Right lobe of liver (tissue), 6 donors: ENCODE measurements around the gene MDFIC2. TPM values are rescaled to one million over a fixed set of nuclear protein-coding genes. Genes with fewer than 3 reads are reported as not detected.

Experiments used
- ATAC-seq, 4 donors: fragments of 200-7000 bp; cut with Tn5 transposase; one replicate each; pipeline ENCODE4 v1.9.1; 2020; ENCODE audit warnings: mild to moderate bottlenecking in 4 of 4, moderate library complexity in 4 of 4
- DNase-seq, 3 donors: peaks; one replicate each; pipeline ENCODE4 v3.0.0-alpha.2; 2020
- H3K27ac ChIP-seq, 3 donors: fragments of 200-600 bp; one replicate each; pipeline ENCODE4 v1.8.0; 2022
- H3K27me3 ChIP-seq, 2 donors: fragments of 200-600 bp; one replicate each; pipeline ENCODE4 v1.8.0; 2022
- H3K36me3 ChIP-seq, 4 donors: fragments of 200-600 bp; sonication (generic) in 1 of 4; one replicate each; pipeline versions ENCODE4 v1.5.1 to v1.8.0; 2017 to 2022; ENCODE audit warnings: control low read depth in 1 of 4
- H3K4me1 ChIP-seq, 4 donors: fragments of 200-600 bp; sonication (generic) in 1 of 4; one replicate each; pipeline versions ENCODE4 v1.5.1 to v1.8.0; 2017 to 2022; ENCODE audit warnings: control low read depth in 1 of 4
- H3K4me3 ChIP-seq, 3 donors: fragments of 200-600 bp; one replicate each; pipeline ENCODE4 v1.8.0; 2022
- H3K9me3 ChIP-seq, 4 donors: fragments of 200-600 bp; sonication (generic) in 1 of 4; one replicate each; pipeline versions ENCODE4 v1.5.1 to v1.8.0; 2017 to 2022; ENCODE audit warnings: control low read depth in 1 of 4
- POLR2A ChIP-seq: fragments of 450-650 bp; IDR thresholded peaks from one replicate; pipeline ENCODE4 v1.6.1; 2017; ENCODE audit warnings: antibody characterized with exemption, mild to moderate bottlenecking
- WGBS: methylation state at CpG from one replicate; pipeline ENCODE4 v1.1.6; 2018; ENCODE audit warnings: low coverage, low lambda C conversion rate; ENCODE audit not compliant: insufficient coverage; ENCODE audit errors: missing lambda C conversion rate; 5-methylcytosine and 5-hydroxymethylcytosine counted together
- intact Hi-C, 2 donors: fragments of 100-400 bp; cut with DNase I; formaldehyde crosslinking; loops; one replicate each; pipeline versions ENCODE4 v1.11.2 to v1.14.1; 2022
- total RNA-seq, 6 experiments: library from RNA; depleted of rRNA in 2 of 6; stranded (reverse); fragments of >200 nt in 2 of 6; fragmentation: NEBNext Ultra II Directional in 3 of 6; extraction: Animal tissue kit (Norgen Biotek cat#: 25700) in 3 of 6; gene quantifications; one replicate each; pipeline versions ENCODE4 v1.1.0 to v1.2.4, GENCODE V29; 2016 to 2023
- TF ChIP-seq, protein P1 (sequence below), 4 donors: fragments of 200-600 bp in 3 of 4; fragments of 450-650 bp in 1 of 4; IDR thresholded peaks; one replicate each; pipeline versions ENCODE4 v1.5.1 to v1.8.0; 2016 to 2022; ENCODE audit warnings: antibody characterized with exemption in 4 of 4, mild to moderate bottlenecking in 2 of 4
- donor health status: DM: no; HTN: yes; CAD: no.
- donor health status: DM: no; HTN: no; CAD: no.
- donor health status: DM: no; HTN: no; CAD: no.
- donor health status: DM: no; HTN: yes; CAD: no.
- donor health status: DM: no; HTN: yes; CAD: no.

Gene MDFIC2
- total RNA-seq, 6 experiments from 2014 or later: not detected

DNA sequence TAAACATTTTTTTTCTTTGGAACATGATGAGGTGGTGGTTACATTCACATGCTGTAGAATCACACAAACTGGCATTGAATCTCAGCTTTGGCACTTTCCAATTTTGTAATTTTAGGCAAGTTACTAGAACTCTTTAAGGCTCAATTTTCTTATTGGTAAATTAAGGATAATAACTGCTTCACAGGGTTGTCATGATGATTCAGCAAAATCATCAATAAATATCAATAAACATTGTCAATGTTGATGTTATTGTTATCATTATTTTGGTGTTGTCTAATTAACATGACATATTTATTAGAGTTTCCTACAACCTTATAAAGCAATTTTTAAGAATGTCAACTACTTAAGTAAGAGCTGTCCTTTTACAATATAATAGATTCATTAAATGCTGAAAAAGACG, 1.6 kb downstream of the MDFIC2 start:
- no peak for DNase-seq
- H3K27me3 ChIP-seq: no peaks in the 10 kb centered on the region
- H3K27ac ChIP-seq: no peak overlapping the region
- H3K36me3 ChIP-seq: no peaks in the 10 kb centered on the region
- H3K4me1 ChIP-seq: no peaks in the 10 kb centered on the region
- H3K4me3 ChIP-seq: no peak overlapping the region
- H3K9me3 ChIP-seq: no peaks in the 10 kb centered on the region
- TF ChIP-seq, protein P1, sequence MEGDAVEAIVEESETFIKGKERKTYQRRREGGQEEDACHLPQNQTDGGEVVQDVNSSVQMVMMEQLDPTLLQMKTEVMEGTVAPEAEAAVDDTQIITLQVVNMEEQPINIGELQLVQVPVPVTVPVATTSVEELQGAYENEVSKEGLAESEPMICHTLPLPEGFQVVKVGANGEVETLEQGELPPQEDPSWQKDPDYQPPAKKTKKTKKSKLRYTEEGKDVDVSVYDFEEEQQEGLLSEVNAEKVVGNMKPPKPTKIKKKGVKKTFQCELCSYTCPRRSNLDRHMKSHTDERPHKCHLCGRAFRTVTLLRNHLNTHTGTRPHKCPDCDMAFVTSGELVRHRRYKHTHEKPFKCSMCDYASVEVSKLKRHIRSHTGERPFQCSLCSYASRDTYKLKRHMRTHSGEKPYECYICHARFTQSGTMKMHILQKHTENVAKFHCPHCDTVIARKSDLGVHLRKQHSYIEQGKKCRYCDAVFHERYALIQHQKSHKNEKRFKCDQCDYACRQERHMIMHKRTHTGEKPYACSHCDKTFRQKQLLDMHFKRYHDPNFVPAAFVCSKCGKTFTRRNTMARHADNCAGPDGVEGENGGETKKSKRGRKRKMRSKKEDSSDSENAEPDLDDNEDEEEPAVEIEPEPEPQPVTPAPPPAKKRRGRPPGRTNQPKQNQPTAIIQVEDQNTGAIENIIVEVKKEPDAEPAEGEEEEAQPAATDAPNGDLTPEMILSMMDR (IDR thresholded peaks at IDR 0.05): no peak
- TF ChIP-seq POLR2A: no peak
- 91% methylated on average over 1 of the region's 1 CpG for WGBS
- intact Hi-C loops: no loop called here
- ATAC-seq: no peak

DNA sequence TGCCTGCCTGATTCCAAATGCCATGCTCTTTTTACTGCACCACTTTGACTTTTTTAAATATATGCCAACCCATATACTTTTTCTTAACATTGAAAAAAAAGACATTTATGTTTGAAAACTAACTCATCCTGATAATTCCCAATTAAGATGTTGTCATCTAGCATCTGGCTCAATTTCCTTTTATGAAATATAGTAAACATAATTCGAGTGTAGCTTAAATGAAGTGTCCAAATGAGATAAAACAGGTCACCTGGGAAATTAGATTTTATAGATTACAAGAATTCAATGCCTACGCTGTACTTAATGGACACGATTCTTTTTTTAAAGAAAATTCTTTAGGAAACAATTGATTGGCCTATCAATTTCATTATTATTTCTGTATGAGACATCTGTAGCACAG, 2.8 kb downstream of the MDFIC2 start:
- no peaks in the 10 kb centered on the region for H3K36me3 ChIP-seq
- no peaks in the 10 kb centered on the region for H3K4me1 ChIP-seq
- no peaks in the 10 kb centered on the region for H3K27me3 ChIP-seq
- H3K9me3 ChIP-seq: no peaks in the 10 kb centered on the region
- ATAC-seq: no peak
- 60% methylated on average over 3 of the region's 3 CpGs for WGBS
- intact Hi-C loops: no loop called here
- TF ChIP-seq, protein P1 (IDR thresholded peaks at IDR 0.05): no peak
- no peak for TF ChIP-seq POLR2A
- DNase-seq: no peak
- H3K4me3 ChIP-seq: no peak overlapping the region
- H3K27ac ChIP-seq: no peak overlapping the region

DNA sequence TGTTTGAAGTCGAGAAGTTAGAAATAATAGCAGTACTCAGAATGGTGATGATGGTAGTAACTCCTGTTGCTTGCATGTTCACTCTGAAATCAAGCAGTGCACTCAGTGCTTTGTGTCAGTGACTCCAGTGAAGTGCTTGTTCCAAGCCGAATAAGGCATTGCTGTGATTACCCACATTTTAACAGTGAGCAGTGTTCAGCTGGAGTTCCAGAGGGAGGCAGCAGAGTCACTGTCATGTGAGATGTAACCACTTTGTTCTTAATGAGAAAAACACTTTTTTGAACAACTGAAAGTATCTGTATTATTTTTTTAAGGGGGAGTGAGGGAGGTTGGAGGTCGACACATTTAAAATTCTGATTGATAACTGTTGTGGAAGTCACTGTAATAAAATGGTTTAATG, 3.7 kb downstream of the MDFIC2 start:
- Histone ChIP-seq H3K4me1 (no peaks in the 10 kb centered on the region), H3K9me3 (no peaks in the 10 kb centered on the region), H3K27ac (no peak overlapping the region), H3K4me3 (no peak overlapping the region), H3K36me3 (no peaks in the 10 kb centered on the region), H3K27me3 (no peaks in the 10 kb centered on the region)
- intact Hi-C loops: no loop called here
- DNase-seq (no peak), ATAC-seq (peak in 1 of 4 donors; percentile 27)
- 51% methylated on average over 3 of the region's 3 CpGs for WGBS
- TF ChIP-seq, protein P1 (IDR thresholded peaks at IDR 0.05): peak in 2 of 4 donors; percentile 8 to 9
- no peak for TF ChIP-seq POLR2A

DNA sequence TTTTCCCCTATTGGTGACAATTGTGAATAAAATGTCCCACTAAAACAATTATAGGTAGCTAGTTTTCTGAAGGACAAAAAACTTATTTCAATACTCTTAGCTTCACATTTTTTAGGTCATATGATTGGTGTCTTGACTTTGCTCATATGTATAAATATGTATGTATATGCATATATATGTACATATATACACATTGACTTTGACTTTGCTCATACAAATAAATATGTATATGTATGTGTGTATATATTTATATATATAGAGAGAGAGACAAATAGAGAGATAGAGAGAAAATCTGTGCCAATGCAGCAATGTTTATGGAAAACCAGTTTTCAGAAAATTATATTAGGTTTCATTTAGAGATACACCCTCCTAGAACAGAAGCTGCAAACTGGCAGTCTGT, 5.7 kb downstream of the MDFIC2 start:
- no peaks in the 10 kb centered on the region for H3K27me3 ChIP-seq
- intact Hi-C loops: no loop called here
- no peak overlapping the region for H3K27ac ChIP-seq
- no peaks in the 10 kb centered on the region for H3K9me3 ChIP-seq
- no peaks in the 10 kb centered on the region for H3K36me3 ChIP-seq
- no peak overlapping the region for H3K4me3 ChIP-seq
- TF ChIP-seq POLR2A: no peak
- TF ChIP-seq, protein P1 (IDR thresholded peaks at IDR 0.05): no peak
- no peak for ATAC-seq
- no peaks in the 10 kb centered on the region for H3K4me1 ChIP-seq
- DNase-seq: no peak

DNA sequence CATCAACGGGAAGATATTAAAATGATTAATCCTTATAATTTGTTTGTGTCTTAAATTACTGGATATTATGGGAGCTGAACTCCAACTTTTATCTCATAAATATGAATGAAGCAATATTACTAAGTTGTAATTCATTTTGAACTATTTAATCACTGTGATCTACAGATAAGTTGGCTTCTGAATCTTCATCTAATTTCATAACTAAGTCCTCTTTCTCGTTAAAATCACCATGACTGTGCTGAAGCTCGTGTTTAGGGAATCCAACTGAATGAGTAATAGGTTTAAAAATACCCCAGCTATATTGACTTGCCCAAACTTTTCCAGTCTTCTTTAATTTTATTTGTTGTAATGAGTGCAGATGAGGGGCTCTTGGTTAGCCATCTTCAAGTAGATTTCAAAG, 14.1 kb downstream of the MDFIC2 start:
- Histone ChIP-seq H3K36me3 (no peaks in the 10 kb centered on the region), H3K4me1 (no peaks in the 10 kb centered on the region), H3K4me3 (no peak overlapping the region), H3K27ac (no peak overlapping the region), H3K9me3 (no peaks in the 10 kb centered on the region), H3K27me3 (no peaks in the 10 kb centered on the region)
- TF ChIP-seq, protein P1 (IDR thresholded peaks at IDR 0.05): no peak
- TF ChIP-seq POLR2A: no peak
- ATAC-seq (no peak), DNase-seq (no peak)
- 50% methylated on average over 3 of the region's 3 CpGs for WGBS
- intact Hi-C loops: no loop called here
